Endothelial cell (in vitro differentiated cells): ENCODE measurements around the gene SLC30A1. TPM values are rescaled to one million over a fixed set of nuclear protein-coding genes. Genes with fewer than 3 reads are reported as not detected.
A peak's percentile ranks its signal among the peaks of the same experiment; 100 is the strongest.
"Not testable (repeated sequence)": the region's sequence is repeated elsewhere in the genome, so short reads cannot be mapped to it uniquely, and the experiment has no call there.

ENCODE experiments used
- DNase-seq: peaks from one replicate; pipeline ENCODE4 v3.0.0; 2021; ENCODE audit warnings: low spot score
- H3K27ac Mint-ChIP-seq: one replicate; pipeline ENCODE4 v1.8.0; 2021; ENCODE audit warnings: mixed read lengths, inconsistent platforms; ENCODE audit not compliant: unreplicated experiment
- H3K27me3 Mint-ChIP-seq: one replicate; pipeline ENCODE4 v1.8.0; 2021; ENCODE audit warnings: mild to moderate bottlenecking, moderate library complexity, mixed read lengths, inconsistent platforms; ENCODE audit not compliant: unreplicated experiment
- H3K36me3 Mint-ChIP-seq: one replicate; pipeline ENCODE4 v1.8.0; 2021; ENCODE audit warnings: mild to moderate bottlenecking, low read depth, mixed read lengths, inconsistent platforms; ENCODE audit not compliant: unreplicated experiment
- H3K4me1 Mint-ChIP-seq: one replicate; pipeline ENCODE4 v1.8.0; 2021; ENCODE audit warnings: mild to moderate bottlenecking, mixed read lengths, inconsistent platforms; ENCODE audit not compliant: unreplicated experiment
- H3K4me3 Mint-ChIP-seq: one replicate; pipeline ENCODE4 v1.8.0; 2021; ENCODE audit warnings: mild to moderate bottlenecking, mixed read lengths, inconsistent platforms; ENCODE audit not compliant: unreplicated experiment
- H3K9me3 Mint-ChIP-seq: one replicate; pipeline ENCODE4 v1.8.0; 2021; ENCODE audit warnings: mixed read lengths, inconsistent platforms; ENCODE audit not compliant: unreplicated experiment
- CTCF ChIP-seq: fragments of 200-600 bp; sonication (generic); IDR thresholded peaks from one replicate; pipeline ENCODE4 v1.5.0; 2021; ENCODE audit warnings: antibody characterized with exemption; ENCODE audit not compliant: unreplicated experiment
- long read RNA-seq: library from polyadenylated mRNA; unstranded; transcript quantifications from one replicate; pipeline ENCODE4 v2.0.0, GENCODE V29; 2020; ENCODE audit not compliant: unreplicated experiment
- total RNA-seq: library from RNA; stranded (reverse); fragmentation: NEBNext Ultra II Directional; extraction: Animal tissue kit (Norgen Biotek cat#: 25700); gene quantifications from one replicate; pipeline ENCODE4 v1.2.1, GENCODE V29; 2021; ENCODE audit not compliant: unreplicated experiment

Gene SLC30A1
- total RNA-seq, result 7.7 TPM
- long read RNA-seq, full-length matches to known transcripts, result 1 of 1 reads
- long read RNA-seq, partial matches to known transcripts, result 0 of 1 reads
- long read RNA-seq, other reads (novel, unspliced or antisense), result 0 of 1 reads

- Mint-ChIP-seq H3K36me3 (no peaks in the 10 kb centered on the region), H3K4me1 (peaks cover 24% of the 10 kb centered on the region), H3K4me3 (peak within 1 kb of the TSS; percentile 93), H3K9me3 (no peaks in the 10 kb centered on the region), H3K27ac (no peak within 1 kb of the TSS), H3K27me3 (peaks cover 5% of the 10 kb centered on the region)
- TF ChIP-seq CTCF, result no peak
- peak; percentile 97 for DNase-seq
These were observed at the start of gene SLC30A1 for GRCh38 chr1:211578640-211579439. Gene SLC30A1 (minus strand): TSS chr1:211579161. CDS start chr1:211578612, 549 bp downstream.

GRCh38 chr1:211628417-211628816 is 49.5 kb upstream of the SLC30A1 start:
- Mint-ChIP-seq H3K27me3 (peaks cover 9% of the 10 kb centered on the region), H3K4me3 (no peak overlapping the region), H3K9me3 (no peaks in the 10 kb centered on the region), H3K27ac (no peak overlapping the region), H3K4me1 (peaks cover 5% of the 10 kb centered on the region), H3K36me3 (no peaks in the 10 kb centered on the region)
- TF ChIP-seq CTCF, result no peak
- no peak for DNase-seq

GRCh38 chr1:211627259-211627658 is 48.3 kb upstream of the SLC30A1 start:
- Mint-ChIP-seq H3K4me1 (peaks cover 8% of the 10 kb centered on the region), H3K9me3 (no peaks in the 10 kb centered on the region), H3K27ac (no peak overlapping the region), H3K27me3 (peaks cover 10% of the 10 kb centered on the region), H3K36me3 (no peaks in the 10 kb centered on the region), H3K4me3 (no peak overlapping the region)
- no peak for DNase-seq
- TF ChIP-seq CTCF, result no peak

- not testable (repeated sequence) for DNase-seq, H3K27ac Mint-ChIP-seq, H3K4me1 Mint-ChIP-seq, H3K9me3 Mint-ChIP-seq, H3K4me3 Mint-ChIP-seq, H3K27me3 Mint-ChIP-seq, H3K36me3 Mint-ChIP-seq
These were observed 46.9 kb upstream of the SLC30A1 start for GRCh38 chr1:211625866-211626265.

GRCh38 chr1:211625040-211625439 is 46.1 kb upstream of the SLC30A1 start:
- DNase-seq, result no peak
- Mint-ChIP-seq H3K36me3 (no peaks in the 10 kb centered on the region), H3K4me3 (no peak overlapping the region), H3K4me1 (peaks cover 8% of the 10 kb centered on the region), H3K9me3 (no peaks in the 10 kb centered on the region), H3K27ac (no peak overlapping the region), H3K27me3 (peaks cover 4% of the 10 kb centered on the region)
- TF ChIP-seq CTCF, result no peak
